GM13977 (cell line): ENCODE data around the gene CLIC3.

Experiments
- DNase-seq: peaks from one replicate; pipeline ENCODE4 v3.0.0; 2012; ENCODE audit warnings: low spot score
- in situ Hi-C: fragments of 300-500 bp; cut with MboI; formaldehyde crosslinking; loops from one replicate; pipeline ENCODE4 v1.12.0; 2022; ENCODE audit warnings: low sequenced_read_pairs, low pct_unique_long_range_greater_than_20kb, mixed read lengths, inconsistent platforms; ENCODE audit not compliant: unreplicated experiment
- TF ChIP-seq, protein P1 (sequence below): IDR thresholded peaks from 2 replicates; pipeline ENCODE4 v1.5.1; 2012; ENCODE audit warnings: mild to moderate bottlenecking, control low read depth; ENCODE audit not compliant: insufficient read depth; ENCODE audit errors: extremely low read depth, missing control alignments

The CLIC3 gene

DNA sequence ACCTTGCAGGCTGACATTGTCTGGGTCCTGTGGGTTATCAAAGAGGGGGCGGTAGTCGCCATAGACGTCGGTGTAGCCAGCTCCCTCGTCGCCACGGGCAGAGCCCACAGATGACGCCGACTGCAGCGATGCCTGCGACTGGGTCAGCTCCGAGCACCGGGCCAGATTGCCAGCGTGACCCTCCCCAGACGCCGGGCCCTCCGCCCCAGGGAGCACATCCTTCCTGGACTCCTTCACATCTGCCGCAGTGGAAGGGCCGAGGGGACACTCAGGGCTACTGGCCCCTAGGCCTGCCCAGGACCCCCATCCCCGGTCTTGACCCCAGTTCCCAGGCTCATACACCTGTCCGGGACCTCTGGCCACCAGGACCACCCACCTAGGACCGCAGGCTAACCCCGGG, 17.8 kb upstream of the CLIC3 start:
- TF ChIP-seq, protein P1, sequence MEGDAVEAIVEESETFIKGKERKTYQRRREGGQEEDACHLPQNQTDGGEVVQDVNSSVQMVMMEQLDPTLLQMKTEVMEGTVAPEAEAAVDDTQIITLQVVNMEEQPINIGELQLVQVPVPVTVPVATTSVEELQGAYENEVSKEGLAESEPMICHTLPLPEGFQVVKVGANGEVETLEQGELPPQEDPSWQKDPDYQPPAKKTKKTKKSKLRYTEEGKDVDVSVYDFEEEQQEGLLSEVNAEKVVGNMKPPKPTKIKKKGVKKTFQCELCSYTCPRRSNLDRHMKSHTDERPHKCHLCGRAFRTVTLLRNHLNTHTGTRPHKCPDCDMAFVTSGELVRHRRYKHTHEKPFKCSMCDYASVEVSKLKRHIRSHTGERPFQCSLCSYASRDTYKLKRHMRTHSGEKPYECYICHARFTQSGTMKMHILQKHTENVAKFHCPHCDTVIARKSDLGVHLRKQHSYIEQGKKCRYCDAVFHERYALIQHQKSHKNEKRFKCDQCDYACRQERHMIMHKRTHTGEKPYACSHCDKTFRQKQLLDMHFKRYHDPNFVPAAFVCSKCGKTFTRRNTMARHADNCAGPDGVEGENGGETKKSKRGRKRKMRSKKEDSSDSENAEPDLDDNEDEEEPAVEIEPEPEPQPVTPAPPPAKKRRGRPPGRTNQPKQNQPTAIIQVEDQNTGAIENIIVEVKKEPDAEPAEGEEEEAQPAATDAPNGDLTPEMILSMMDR, result no peak
- DNase-seq, result no peak
- in situ Hi-C loops, result no loop called here

DNA sequence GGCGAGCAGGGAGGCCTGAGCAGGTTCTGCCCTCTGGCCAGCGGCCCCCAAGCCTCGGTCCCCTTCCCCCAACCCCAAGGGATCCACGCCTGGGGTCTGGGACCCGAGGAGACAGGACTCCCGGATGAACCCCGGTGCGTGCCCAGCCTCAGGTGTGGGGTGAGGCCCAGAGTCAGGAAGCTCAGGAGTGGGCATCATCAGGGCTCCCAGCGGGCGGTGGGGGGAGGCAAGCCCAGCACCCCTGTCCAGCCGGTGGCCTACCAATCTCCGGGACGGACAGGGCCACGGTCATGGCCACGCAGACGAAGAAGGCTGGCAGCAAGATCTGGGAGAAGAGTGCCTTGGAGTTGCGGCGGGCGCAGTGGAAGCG, 17.2 kb upstream of the CLIC3 start:
- TF ChIP-seq, protein P1, result no peak
- in situ Hi-C loops, result no loop called here

DNA sequence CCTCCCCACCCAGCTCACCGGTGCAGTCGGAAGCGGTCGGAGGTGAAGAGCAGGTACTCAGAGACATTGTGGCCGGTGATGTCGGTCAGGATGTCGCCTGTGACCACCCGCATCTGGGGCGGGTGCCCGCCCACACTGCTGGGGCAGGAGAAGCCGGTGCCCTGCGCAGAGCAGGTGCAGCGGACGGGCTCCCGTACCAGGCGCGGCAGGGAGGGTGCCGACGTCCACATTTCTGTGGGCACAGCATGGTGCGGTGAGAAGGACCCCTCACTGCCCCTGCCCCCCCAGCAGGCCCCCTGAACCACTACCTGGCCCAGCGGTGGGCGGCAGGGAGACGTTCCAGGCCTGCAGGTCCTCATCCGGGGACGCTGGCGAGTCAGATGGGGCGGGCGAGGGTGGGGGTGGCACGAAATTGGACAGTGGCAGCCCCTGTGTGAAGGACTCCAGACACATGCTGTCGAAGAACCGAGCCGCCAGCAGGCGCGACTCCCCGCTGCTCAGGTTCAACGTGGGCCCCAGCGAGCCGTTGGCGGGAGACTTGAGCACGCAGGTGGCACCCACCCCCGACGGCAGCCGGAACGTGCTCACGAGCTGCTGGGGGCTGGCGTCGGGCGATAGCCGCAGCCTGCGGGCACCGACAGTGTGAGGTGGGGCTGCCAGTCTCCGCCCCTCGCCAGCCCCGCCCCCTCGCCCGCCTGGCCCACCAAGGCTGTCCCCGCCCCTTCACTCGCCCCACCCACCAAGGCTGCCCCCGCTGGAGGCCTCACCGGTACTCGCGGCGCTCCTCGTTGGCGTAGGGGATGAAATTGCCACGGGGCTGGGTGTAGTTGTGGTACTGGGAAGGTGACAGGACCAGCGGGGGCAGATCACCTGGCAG, 16.6 kb upstream of the CLIC3 start:
- in situ Hi-C loops, result no loop called here
- TF ChIP-seq, protein P1, result no peak
- no peak for DNase-seq

More for the DNA sequence above, 17.2 kb upstream of the CLIC3 start:
- DNase-seq, result no peak

DNA sequence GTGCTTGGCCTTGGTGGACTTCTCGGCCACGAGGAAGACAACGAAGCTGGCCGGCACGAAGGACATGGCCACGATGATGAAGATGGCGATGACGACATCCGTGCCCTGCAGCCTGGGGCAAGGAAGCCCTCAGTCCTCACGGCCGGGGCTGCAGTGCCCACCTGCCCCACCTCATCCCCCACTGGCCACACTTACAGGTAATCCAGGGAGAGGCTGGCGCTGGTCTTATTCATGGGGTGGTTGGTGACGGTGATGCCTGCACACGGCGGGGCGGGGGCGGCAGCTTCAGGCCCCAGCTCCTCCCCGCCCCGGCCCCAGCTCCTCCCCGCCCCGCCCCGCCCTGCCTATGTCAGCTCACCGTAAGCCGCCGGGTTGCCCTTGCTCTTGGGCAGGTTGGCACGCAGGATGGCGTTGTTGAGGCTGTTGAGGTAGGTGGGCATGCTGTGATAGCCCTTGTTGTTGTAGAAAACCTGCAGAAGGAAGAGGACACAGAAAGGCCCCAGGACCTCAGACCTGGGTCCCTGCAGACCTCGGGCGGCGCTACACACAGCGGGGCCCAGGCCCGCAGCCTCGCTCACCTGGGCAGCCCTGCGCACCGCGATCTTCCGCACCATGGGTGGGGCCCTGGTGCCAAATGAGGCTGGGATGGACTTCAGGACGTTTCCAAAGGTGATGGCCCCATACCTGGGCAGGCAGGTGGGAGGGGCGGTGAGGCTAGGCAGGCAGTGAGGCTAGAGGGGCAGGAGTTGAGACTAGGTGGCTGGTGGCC, 15.7 kb upstream of the CLIC3 start:
- in situ Hi-C loops, result no loop called here
- no peak for DNase-seq
- TF ChIP-seq, protein P1, result no peak

DNA sequence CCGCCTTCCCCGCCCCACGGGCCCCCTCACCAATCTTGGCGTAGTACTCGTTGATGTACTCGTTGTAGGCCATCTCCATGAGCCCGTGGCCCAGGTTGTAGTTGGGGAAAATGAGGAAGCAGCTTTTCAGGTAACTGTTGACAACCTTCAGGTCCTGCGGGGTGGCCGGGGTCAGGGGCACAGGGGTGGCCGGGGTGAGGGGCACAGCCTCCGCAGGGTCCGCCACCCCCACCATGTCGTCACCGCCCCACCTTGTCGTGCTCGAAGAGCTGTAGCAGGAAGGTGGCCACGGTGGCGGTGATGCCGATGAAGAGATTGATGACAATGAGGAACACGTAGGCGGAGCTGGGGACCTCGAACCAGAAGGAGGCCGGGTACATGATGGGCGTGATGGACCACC, 14.8 kb upstream of the CLIC3 start:
- in situ Hi-C loops, result no loop called here
- DNase-seq, result no peak
- TF ChIP-seq, protein P1, result no peak

DNA sequence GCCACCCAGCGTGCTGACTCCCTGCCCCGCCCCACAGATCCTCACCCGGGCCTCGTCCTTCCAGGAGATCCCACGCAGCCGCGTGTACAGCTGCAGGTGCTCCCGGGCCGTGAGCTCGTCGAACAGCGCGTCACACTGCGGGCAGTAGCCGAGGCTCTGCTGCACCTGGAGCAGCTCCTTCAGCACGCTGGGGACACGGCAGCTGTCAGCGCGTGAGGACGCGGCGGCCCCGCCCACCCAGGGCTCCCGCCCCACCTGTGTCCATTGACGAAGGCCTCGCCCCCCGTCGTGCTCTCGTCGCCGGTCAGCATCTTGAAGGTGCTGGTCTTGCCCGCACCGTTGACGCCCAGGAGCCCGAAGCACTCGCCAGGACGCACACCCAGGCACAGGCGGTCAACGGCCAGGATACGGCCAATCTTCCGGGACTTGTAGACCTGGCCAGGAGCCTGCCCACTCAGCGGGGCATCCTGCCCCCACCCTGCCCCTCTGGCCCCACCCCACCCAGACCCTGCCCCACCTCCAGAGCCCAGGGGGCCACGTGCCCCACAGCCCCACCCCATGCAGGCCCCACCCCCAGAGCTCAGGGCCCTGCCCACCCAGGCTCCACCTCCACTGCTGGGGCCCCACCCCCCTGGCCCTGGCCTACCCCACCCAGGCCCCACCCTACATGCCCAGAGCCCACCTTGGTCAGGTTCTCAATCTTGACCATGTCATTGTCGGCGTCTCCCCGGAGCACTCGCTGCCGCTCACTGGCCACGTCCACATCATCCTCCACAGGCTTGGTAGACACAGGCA, 13.8 kb upstream of the CLIC3 start:
- in situ Hi-C loops, result no loop called here
- TF ChIP-seq, protein P1, result no peak
- DNase-seq, result no peak
